Endothelial cell of umbilical vein (primary cell): ENCODE measurements around the gene TMEM175. TPM values are rescaled to one million over a fixed set of nuclear protein-coding genes. Genes with fewer than 3 reads are reported as not detected.

Experiments
- BruUV-seq: library from RNA; stranded (reverse); fragments of 400-500 nt; replicated peaks from 2 replicates; lab custom pipeline; 2021; lab: Mats Ljungman, UMichigan
- CTCF ChIA-PET: fragments of 300-600, 350-600 bp; sonication (Branson Sonifier 250); formaldehyde crosslinking; loops from one replicate; lab custom pipeline; 2021; ENCODE audit warnings: antibody characterized with exemption, inconsistent platforms; lab: Charles Lee
- POLR2A ChIA-PET: fragments of 300-600, 350-600 bp; sonication (Branson Sonifier 250); formaldehyde crosslinking; loops from one replicate; lab custom pipeline; 2021; ENCODE audit warnings: antibody characterized with exemption, inconsistent platforms; lab: Charles Lee
- DNase-seq: peaks from one replicate; pipeline ENCODE4 v3.0.0-alpha.2; 2011; ENCODE audit warnings: low read depth, low spot score
- FAIRE-seq: peaks from 2 replicates; lab custom pipeline; 2011; peaks lifted over from hg19 to GRCh38; lab: Jason Lieb, UNC
- H2AFZ ChIP-seq: 2 replicates; pipeline ENCODE4 v1.6.0; 2012; ENCODE audit warnings: low read depth, low read length, control low read depth, inconsistent platforms
- H3K27ac ChIP-seq: 2 replicates; pipeline ENCODE4 v1.5.1; 2011; ENCODE audit warnings: low read depth, mild to moderate bottlenecking, control low read depth, low read length, moderate library complexity; ENCODE audit not compliant: insufficient read depth
- H3K27me3 ChIP-seq, 2 experiments: 2 replicates each; pipeline versions ENCODE4 v1.6.0 to v1.6.1; 2011; ENCODE audit warnings: low read length in 2 of 2, mixed read lengths in 1 of 2; ENCODE audit not compliant: control insufficient read depth in 2 of 2, insufficient read depth in 2 of 2
- H3K36me3 ChIP-seq, 2 experiments: 2 replicates in 1 of 2; 3 replicates in 1 of 2; pipeline ENCODE4 v1.5.1; 2011; ENCODE audit warnings: low read length in 2 of 2, mild to moderate bottlenecking in 1 of 2, moderate library complexity in 1 of 2; ENCODE audit not compliant: control insufficient read depth in 2 of 2, insufficient read depth in 2 of 2; ENCODE audit errors: extremely low read depth in 1 of 2
- H3K4me1 ChIP-seq: 3 replicates; pipeline ENCODE4 v1.5.1; 2011; ENCODE audit warnings: mild to moderate bottlenecking, low read length; ENCODE audit not compliant: control insufficient read depth, insufficient read depth; ENCODE audit errors: extremely low read depth
- H3K4me2 ChIP-seq: 2 replicates; pipeline ENCODE4 v1.6.1; 2011; ENCODE audit warnings: low read length, control low read depth, mixed read lengths; ENCODE audit not compliant: insufficient read depth
- H3K4me3 ChIP-seq, 3 experiments: fragments of 200-600 bp in 1 of 3; sonication (generic), shearing (Covaris generic) in 1 of 3; replicated peaks in 1 of 3; 2 replicates each; pipeline ENCODE4 v1.5.1; 2011 to 2016; ENCODE audit warnings: control low read depth in 3 of 3, low read length in 3 of 3, mild to moderate bottlenecking in 2 of 3, inconsistent platforms in 1 of 3, low read depth in 1 of 3, moderate library complexity in 1 of 3; ENCODE audit not compliant: insufficient read depth in 1 of 3
- H3K79me2 ChIP-seq: 2 replicates; pipeline ENCODE4 v1.6.0; 2012; ENCODE audit warnings: low read length, inconsistent platforms; ENCODE audit not compliant: control insufficient read depth, insufficient read depth
- H3K9ac ChIP-seq: replicated peaks from 2 replicates; pipeline ENCODE3; 2011; ENCODE audit warnings: low read length, control low read depth; ENCODE audit not compliant: insufficient read depth; ENCODE audit errors: extremely low read depth
- H3K9me1 ChIP-seq: replicated peaks from 3 replicates; pipeline ENCODE4 v1.6.0; 2011; ENCODE audit warnings: mild to moderate bottlenecking, low read length; ENCODE audit not compliant: control insufficient read depth, insufficient read depth; ENCODE audit errors: extremely low read depth
- H3K9me3 ChIP-seq: replicated peaks from 2 replicates; pipeline ENCODE4 v1.5.1; 2012; ENCODE audit warnings: low read length, inconsistent platforms; ENCODE audit not compliant: control insufficient read depth, insufficient read depth
- H4K20me1 ChIP-seq: replicated peaks from 2 replicates; pipeline ENCODE3; 2011; ENCODE audit warnings: mild to moderate bottlenecking, low read length; ENCODE audit not compliant: control insufficient read depth, insufficient read depth; ENCODE audit errors: extremely low read depth
- EZH2 ChIP-seq: IDR thresholded peaks from 2 replicates; pipeline ENCODE4 v1.6.1; 2012; ENCODE audit warnings: borderline replicate concordance, low read depth, mild to moderate bottlenecking, moderate library complexity, low read length, inconsistent platforms; ENCODE audit not compliant: severe bottlenecking
- GATA2 ChIP-seq: IDR thresholded peaks from 2 replicates; pipeline ENCODE4 v1.7.0; 2011; ENCODE audit warnings: low read depth, mild to moderate bottlenecking, moderate library complexity, mixed read lengths, low read length; ENCODE audit not compliant: insufficient read length, insufficient read depth
- JUN ChIP-seq: IDR thresholded peaks from 2 replicates; pipeline ENCODE4 v1.6.1; 2011; ENCODE audit warnings: borderline replicate concordance, low read depth; ENCODE audit not compliant: insufficient read length, insufficient read depth
- MYC ChIP-seq: IDR thresholded peaks from one replicate; pipeline ENCODE4 v1.6.1; 2011; ENCODE audit warnings: mild to moderate bottlenecking, low read depth, low read length
- POLR2A ChIP-seq: IDR thresholded peaks from 2 replicates; pipeline ENCODE4 v1.6.1; 2012; ENCODE audit warnings: low read depth, mild to moderate bottlenecking, control low read depth, low read length
- POLR2AphosphoS5 ChIP-seq: IDR thresholded peaks from 2 replicates; pipeline ENCODE4 v1.6.1; 2012; ENCODE audit warnings: low read depth, mild to moderate bottlenecking, control low read depth, low read length, moderate library complexity; ENCODE audit not compliant: insufficient read depth
- dilution Hi-C: fragments of 300-500 bp; cut with MboI; formaldehyde crosslinking; loops from one replicate; pipeline ENCODE4 v1.15.0; 2019; ENCODE audit warnings: low sequenced_read_pairs; ENCODE audit not compliant: extremely low pct_ligation_motif_present
- intact Hi-C: fragments of 100-400 bp; cut with micrococcal nuclease; formaldehyde crosslinking; loops from one replicate; pipeline ENCODE4 v1.10.0; 2022
- polyA plus RNA-seq, 4 experiments: library from polyadenylated mRNA; depleted of rRNA in 3 of 4; stranded (reverse) in 3 of 4; unstranded in 1 of 4; fragments of >200 nt; gene quantifications; 2 replicates each; pipeline versions ENCODE4 v1.2.1 to v1.2.3, GENCODE V29; 2011 to 2012; ENCODE audit warnings: missing spikeins in 1 of 4
- total RNA-seq: library from RNA; stranded (reverse); gene quantifications from 2 replicates; pipeline ENCODE4 v1.2.3, GENCODE V29; 2021
- TF ChIP-seq, protein P1 (sequence below): IDR thresholded peaks from 2 replicates; pipeline ENCODE4 v1.6.1; 2011; ENCODE audit not compliant: insufficient read depth, insufficient read length

The TMEM175 gene
- total and polyA plus RNA-seq, 2 donors (not counting 3 experiments of a cell fraction or from before 2014, with no cell fraction given) = 21.9 to 80.1 TPM

DNA sequence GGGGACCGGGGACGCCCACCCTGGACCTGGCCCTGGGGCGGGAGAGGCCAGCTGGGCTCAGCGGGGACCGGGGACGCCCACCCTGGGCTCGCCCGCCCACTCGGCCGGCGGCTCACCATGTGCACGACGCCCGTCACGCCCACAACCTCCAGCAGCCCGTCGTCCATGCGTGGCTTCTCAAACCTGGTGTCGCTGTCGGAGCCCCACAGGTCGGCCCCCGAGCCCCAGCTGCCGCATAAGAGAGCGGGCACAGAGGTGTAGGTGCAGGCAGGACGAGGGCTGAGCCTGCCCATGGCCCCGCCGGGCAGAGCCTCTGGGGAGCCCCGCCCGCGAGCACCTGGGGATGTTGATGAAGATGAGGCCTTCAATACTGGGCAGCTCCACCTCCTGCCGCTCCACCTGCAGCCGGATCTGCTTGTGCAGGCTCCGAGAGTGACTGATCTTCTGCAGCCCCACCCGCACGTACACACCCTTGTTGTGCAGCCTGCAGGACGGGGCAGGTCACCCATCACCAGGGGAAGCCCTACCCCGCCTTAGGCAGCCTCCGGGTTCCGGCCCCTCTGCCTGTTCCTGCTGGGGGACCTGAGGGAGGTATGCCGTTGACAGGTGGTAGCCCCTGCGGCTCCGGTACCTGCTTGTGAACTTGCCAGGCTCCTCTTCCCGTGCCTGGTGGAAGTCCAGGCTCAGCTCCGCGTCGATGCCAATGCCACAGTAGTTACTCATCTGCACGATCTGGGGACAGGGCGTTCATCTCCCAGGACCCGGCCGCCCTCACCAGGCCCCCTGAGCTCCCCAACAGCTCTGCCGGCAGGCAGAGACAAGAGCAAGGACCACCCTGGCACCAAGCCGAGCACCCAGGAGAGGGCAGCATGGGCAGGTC, 29.3 kb downstream of the TMEM175 start:
- no peaks in the 10 kb centered on the region for H3K9me1 ChIP-seq

More for the DNA sequence above, 29.3 kb downstream of the TMEM175 start:
- Histone ChIP-seq H2AFZ (no peak overlapping the region), H4K20me1 (no peaks in the 10 kb centered on the region), H3K9ac (no peak overlapping the region), H3K4me1 (no peaks in the 10 kb centered on the region), H3K4me3 (no peak overlapping the region), H3K27ac (no peak overlapping the region), H3K36me3 (peaks cover 0 to 29% of the 10 kb centered on the region in 2 experiments), H3K79me2 (no peaks in the 10 kb centered on the region), H3K9me3 (no peaks in the 10 kb centered on the region), H3K4me2 (no peak overlapping the region), H3K27me3 (no peaks in the 10 kb centered on the region)
- DNase-seq (no peak), FAIRE-seq (no peak)
- BruUV-seq = no TSS peak
- no peak for TF ChIP-seq EZH2
- no peak for TF ChIP-seq POLR2AphosphoS5
- TF ChIP-seq, protein P1, sequence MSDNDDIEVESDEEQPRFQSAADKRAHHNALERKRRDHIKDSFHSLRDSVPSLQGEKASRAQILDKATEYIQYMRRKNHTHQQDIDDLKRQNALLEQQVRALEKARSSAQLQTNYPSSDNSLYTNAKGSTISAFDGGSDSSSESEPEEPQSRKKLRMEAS = no peak
- no peak for TF ChIP-seq GATA2
- TF ChIP-seq MYC = no peak
- no peak for TF ChIP-seq POLR2A
- TF ChIP-seq JUN = no peak
- intact Hi-C loops = no loop called here
- ChIA-PET POLR2A (no interaction called here), CTCF (no interaction called here)
- dilution Hi-C loops = no loop called here
